PC-9 (cell line): ENCODE data around the gene MAST4.

ENCODE experiments used
- CTCF ChIP-seq: fragments of 200-600 bp; sonication (generic); conservative IDR thresholded peaks from 2 replicates; pipeline ENCODE4 v1.6.1; 2017; ENCODE audit warnings: mixed run types, antibody characterized with exemption, mild to moderate bottlenecking, moderate library complexity
- EZH2 ChIP-seq: fragments of 200-600 bp; sonication (generic); IDR thresholded peaks from 2 replicates; pipeline ENCODE4 v1.8.0; 2017; ENCODE audit warnings: antibody characterized with exemption, low read depth

GRCh38 chr5:66927140-66927539 lies 330.9 kb downstream of the MAST4 start:
- TF ChIP-seq EZH2, result no peak
- TF ChIP-seq CTCF, result no peak
